Measurements from ENCODE around the gene CEP41.

The CEP41 gene

DNA sequence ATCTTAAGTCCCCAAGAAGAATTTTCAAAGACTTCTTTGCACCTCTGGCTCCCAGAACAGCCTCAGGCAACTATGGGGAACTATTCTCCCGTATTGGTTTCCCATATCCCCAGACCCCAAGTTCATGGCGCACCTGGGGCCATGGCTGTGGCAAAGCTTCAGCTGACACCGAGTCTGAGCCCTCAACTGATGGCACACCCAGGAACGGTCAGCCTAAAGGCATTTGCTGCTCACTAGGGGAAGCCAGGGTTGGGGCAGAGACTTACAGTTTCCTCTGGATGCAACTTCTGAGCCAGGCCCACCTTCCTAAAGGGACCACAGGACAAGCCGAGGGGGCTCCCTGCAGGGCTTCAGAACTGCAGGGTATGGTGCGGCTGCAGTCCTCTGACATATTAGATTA is 74.3 kb downstream of the CEP41 start:
- DNase-seq, result no peak

DNA sequence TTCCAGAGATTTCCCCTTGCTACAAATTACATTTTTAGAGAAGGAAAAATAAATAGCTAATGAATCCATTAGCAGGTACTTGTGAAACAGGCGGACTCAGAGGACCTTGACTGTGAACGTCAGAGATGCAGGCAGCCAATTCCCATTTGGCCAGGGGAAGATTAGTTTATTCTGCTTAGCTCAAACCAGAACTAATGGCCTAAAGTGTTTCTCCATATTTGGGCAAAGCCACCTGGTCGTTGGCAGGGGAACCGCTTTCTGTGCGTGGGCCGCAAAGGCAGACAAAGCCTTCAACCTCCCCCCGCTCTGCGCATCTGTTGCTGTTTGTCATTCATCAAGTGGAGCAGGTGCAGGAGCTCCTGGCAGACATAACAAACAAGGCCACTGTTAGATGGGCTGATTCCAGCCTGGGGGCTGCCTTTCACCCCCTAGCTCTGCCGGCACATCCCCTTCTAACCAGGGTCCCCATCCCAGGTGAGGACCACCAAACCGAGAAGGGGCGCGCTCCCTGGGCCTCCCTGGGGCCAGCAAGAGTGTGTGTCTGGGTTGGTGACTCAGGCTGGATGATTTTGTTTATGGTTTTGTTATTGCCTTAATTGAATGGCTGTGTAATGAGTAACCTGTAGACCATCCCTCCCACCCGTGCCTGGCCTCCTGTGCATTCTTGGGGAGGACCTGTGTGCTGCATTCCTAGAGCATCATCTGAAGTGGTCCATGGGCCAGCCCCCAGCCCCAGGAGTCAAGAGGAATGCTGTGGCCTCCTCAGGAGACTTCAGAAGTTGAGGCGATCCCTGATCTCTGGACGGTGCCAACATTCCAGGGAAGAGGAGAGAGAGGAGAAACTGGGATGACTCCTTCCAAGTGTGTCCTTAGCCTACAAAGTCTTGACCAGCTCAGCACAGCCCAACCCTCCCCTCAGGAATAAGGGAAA is 75.0 kb downstream of the CEP41 start:
- peak in 1 of 2 donors; percentile 14 for DNase-seq

DNA sequence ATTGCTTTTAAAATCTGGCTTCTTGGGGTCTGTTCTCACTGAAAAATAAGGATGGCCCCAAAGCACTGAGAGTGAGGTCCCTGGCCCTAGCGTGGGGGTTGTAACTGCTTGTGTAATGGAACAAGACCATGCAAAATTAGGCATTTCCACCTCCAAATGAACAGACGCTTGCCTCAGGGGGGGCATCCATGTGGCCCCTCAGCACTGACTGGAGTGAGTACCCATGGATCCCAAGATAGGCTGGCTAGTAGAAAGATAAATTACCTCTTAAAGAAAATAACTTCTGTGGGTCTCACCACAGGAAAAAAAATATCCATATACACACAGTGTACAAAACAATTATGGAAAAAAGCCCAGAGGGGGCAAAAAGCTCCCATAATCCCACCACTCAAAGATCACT is 75.7 kb downstream of the CEP41 start:
- DNase-seq, result no peak

DNA sequence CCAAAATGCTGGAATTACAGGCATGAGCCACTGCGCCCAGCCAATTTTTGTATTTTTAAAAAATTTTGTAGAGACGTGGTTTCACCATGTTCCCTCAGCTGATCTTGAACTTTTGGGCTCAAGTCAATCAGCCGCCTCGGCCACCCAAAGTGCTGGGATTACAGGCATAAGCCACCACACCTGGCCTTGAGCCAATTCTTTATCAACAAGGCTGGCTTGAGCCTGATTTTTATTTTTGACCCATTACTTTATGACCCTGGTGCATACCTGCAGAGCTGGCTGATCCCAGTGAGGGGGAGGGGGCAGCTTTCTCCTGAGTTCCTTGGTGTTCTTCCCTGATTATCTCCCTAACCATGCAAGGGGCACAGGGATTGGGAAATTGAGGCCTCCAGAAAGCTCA is 76.4 kb downstream of the CEP41 start:
- DNase-seq, result no peak

DNA sequence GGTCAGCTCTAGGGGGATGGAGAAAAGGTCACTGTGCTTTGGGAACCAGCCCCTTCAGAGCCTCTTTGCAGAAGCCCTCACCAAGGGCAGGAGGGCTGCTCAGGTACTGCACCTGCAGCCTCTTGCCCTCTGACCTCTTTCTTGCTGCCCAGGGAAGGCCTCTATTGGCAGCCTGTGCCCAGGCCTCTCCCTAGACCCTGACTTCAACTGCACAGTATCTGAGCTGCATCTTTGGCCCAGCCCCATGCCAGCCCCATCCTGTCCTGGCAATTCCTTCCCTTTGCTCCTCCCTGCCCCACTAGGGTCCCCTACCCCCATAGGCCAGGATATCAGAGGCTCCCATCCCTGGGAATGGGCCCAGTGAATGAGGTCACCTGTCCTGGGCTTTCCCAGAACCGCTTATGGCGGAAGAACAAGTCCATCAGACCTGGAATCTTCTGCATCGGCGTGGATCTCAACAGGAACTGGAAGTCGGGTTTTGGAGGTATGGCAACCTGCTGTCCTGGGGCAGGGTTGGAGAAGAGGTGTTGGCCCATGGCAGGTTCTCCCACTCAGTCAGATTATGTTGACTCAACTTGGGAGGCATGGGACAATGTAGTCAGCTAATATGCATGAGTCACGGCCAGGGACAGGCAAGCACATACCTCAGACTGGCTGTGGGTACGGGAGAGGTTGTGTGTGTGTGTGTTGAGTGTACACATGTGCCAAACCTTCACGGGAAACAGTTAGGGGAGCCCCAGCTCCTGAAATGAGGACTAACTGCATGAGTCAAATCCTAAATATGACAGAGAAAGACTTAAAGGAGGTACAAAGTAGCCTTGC is 77.6 kb downstream of the CEP41 start:
- DNase-seq, result no peak

DNA sequence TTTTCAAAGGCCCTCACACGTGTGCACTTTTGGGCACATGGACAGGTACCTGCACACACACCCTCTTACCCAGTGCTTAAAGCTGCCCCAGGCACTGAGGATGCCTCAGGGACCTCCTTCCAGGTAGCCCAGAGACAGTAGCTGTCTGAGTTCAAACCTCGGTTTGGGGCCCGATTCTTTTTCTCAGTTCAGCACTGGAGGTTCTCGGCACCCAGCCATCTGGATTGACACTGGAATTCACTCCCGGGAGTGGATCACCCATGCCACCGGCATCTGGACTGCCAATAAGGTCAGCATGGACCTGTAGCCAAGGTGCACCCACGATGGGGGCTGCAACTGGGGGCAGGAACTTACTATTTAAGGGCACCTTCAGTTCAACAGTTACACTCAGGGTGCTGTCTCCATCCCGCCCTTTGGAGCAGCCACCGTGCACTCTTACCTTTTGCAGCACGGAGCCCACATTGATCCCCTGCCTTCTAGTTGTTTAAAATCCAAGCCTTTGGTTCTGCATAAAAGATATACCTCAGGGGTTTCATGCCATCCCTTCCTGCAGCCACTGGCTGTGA is 78.5 kb downstream of the CEP41 start:
- no peak for DNase-seq

DNA sequence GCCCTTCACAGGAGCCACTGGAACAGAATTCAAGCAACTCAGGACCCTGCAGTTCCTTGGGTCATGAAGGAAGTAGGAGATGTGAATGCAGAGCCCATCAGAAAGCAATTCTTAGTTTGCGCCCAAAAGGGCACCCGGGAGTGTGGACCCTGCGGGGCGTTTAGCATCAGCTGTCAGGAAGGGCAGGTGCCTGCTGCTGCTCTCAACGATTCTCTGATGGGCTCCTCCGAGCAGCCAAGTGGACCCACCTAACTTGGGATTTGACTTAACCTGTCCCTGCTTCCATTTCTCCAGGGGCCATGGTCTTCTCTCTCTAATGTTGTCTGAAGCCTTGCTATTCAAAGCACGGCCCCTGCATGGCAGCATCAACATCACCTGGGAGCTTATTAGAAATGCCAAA is 79.1 kb downstream of the CEP41 start:
- no peak for DNase-seq

DNA sequence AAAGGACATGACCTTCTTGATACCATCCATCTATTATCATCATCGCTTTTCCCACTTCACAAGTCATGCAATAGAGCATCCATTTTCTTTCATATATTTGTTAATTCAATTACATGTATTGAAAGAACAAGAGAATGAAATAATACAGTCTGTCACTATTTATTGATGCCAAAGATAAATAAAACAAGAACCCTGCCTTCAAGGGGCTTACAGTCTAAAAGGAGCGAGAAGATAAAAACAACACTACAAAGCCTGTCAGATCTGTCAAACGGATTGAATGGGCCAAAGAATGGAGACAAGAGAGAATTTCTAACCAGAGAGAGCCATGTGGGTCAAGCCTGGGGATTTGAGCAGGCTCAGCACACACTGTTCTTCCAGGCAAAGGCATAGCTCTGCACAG is 80.3 kb downstream of the CEP41 start:
- DNase-seq, result no peak

DNA sequence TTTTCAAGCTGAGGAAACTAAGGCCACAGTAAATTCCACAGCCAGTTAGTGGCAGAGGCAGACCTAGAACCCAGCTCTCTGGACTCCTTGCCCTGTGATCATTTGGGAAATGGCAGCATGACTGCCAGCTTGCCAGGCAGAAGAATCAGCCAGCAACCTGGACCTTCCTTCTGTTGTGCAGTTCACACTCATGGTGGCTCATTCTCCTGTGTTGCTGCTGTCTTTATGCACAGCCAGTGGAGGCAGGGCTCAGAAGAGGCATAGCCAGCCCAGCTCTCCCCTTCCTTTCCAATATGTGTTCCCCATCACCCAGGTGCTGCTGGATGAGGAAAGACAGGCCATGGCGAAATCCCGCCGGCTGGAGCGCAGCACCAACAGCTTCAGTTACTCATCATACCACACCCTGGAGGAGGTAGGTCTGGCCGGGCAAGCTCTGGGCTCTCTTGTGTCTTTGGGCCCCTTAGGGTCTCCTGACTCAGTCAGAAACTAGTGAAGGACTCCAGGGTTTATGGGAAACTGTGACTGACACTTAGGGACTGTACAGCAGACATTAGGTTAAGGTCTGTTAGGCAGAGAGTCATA is 81.4 kb downstream of the CEP41 start:
- no peak for DNase-seq

DNA sequence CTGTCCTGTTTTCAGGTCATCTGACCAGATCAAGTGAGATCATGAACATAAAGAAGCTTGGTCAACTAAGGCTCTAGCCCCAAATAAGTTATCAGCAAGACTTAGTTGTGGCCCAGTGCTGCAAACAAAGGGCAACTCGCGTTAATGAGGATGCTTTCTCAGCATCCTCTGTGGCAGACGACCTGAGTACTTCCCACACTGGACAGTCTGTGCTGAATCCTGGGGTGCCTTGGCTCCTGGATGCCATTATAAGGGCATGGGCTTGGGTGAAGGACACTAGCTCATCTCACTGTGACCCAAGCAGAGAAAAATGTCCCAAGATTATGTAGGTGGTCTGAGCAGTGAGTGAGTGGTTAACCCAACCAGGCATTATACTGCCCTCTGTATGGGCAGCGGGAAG is 82.3 kb downstream of the CEP41 start:
- DNase-seq, result no peak

DNA sequence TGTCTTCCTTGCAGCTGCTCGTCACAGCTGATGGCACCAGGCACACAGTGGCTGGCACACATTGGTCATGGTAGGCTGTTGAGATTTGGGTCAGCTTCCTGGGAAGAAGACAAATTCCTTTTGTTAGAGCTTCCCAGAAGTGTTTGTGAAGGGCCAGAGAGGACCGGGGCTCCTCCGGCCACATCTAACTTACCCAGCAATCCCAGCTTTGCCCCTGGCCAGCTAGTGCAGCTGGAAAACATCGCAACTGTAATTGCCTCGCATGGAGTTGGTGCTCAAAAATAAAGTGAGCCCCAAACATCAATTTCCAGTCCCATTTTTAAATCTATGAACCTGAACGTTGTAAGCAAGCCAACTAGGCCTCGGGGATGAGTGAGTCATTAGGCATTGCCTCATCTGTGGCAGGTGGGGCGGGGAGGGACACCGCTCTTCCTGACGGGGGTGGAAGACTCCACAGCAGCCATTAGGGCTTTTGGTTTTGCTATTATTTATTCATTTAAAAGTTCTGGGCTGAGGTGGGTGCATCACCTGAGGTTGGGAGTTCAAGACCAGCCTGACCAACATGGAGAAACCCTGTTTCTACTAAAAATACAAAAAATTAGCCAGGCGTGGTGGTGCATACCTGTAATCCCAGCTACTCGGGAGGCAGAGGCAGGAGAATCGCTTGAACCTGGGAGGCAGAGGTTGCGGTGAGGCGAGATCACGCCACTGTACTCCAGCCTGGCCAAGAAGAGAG is 83.8 kb downstream of the CEP41 start:
- DNase-seq, result no peak

DNA sequence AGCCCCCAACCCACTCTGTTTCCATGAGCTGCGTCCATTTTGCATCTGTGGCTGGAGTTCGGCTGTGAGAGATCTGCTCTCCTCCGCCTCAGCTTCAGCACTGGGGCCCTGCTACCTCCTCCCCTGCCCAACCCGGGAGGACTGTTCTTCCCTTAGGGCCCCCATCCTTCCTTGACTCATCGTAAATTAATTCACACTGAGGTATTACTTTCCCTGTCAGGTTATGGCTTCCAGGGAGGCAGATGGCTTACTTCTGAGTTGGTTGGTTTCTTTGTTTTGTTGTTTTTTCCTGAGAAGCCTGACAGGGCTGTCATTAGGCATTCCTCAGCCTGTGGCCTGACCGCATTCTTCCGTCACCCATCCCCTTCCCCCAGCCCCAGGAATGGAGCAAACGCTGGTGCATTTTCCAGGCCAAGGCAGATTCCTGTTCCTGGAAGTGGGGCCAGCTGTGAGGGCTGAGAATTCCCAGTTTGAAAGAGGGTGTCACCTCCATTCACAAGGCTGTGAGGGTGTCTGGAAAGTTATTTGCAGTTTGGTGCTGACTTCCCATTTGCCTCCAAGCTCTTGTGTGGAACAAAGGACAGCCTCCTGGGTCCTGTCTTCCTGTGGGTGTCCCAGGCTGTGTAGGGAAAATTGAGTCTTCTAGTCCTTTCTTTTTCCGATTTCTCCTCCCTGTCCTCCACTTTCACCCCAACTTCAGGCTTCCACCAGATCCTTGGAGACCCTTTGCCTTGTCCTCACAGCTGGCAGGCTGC is 84.5 kb downstream of the CEP41 start:
- no peak for DNase-seq

DNA sequence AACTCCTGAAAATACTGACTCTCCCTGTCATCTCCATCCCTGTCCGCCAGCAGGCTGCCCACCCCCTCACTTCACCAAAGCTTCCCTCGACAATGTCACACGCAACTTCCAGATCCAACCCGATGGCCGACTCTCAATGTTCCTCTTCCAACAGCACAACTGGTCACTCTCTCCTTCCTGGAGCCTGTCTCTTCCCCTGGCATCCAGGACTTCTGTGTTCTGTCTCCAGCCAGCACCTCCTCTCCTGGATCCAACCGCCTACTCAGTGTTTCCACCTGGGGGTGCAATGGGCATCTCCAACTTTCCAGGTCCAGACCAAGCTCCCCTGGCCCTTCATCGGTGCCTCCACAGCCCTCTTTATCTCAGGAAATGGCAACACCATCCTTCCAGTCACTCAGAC is 87.6 kb downstream of the CEP41 start:
- DNase-seq, result no peak

DNA sequence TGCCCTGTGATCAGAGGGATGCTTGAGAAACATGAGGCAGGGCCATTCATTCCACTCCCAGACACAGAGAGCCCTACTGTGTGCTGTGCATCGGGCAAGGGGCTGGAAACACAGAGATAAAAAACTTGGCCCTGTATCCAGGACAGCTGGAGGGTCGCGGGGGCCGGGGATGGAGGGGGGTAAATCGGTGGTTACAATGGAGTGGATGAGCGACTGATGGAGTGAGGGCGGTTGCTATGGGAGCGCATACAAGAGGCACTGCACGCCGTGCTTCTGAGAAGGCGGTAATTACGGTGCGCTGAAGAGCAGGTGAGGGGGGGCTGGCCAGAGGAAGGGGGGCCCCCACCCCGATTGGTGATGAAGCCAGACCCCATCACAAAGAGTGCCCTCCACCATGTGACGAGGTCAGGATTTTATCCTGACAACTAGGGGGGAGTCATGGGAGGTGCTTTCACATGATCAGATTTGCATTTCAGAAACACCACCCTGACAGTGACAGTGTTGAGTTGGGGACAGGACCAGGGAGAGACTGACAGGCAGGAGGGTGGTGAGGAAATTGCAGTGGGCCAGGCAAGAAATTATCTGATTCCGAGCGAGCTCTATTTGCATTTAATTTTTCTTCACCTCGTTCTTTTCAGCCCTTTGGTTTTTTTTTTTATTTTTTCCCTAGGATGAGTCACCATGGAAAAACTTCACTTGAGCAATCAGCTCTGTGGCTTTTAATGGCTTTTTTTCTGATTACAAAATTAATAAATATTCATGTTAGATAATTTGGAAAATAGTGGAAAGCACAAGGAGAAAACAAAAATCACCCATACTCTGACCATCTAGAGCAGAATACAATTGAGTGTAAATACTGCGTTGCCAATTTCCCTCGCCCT is 88.4 kb downstream of the CEP41 start:
- no peak for DNase-seq

DNA sequence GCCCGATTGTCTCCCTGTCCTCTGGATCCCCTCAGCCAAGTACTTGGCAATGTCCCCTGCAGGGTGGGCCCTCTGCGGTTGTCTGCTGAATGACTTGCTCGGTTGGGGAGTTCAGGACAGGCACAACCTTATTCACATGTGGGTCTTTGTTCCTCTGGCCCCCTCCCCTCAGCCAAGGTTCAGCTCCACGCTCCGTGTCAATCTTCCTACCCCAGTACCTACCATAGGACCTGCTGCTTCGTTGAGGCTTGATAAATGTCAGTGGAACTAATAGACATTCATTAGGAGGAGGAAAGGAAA is 89.1 kb downstream of the CEP41 start:
- no peak for DNase-seq

DNA sequence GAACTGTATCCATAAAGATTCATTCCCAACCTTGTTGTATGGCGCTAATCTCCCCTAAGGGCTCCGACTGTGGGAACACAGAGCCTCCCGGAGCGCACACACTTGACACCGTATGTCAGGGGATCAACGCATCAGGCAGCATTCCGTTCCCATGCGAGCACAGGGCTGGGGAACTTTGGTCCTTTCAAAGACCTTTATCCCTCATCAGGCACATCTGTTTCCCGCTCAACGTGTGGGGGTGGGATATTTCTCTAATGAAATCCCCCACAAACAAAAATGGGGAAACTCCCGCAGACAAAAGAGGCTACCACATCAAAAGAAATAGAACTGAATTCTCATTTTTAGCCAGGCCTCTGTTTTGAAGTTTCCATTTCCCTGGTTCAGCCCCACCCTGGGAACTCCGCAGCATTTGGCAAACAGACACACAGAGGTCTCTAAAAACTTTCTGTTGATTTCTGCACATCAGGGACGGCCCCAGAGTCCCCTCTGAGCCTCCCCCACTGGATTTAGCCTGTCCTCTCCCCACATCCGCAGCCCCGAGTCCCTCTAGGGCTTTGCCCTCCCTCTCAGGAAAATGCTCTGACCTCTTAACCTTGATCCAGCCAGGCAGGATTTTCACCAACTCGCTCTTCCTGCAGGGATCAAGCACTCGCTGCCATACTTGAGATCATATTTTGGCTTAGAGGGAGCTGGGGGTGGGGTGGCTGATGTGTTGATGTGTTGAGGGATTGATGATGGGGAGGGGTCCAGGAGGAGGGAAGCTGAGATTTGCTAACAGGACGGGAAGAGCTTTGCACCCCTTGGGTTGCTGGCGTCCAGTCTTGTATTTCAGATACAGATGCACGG is 89.6 kb downstream of the CEP41 start:
- DNase-seq, result no peak

DNA sequence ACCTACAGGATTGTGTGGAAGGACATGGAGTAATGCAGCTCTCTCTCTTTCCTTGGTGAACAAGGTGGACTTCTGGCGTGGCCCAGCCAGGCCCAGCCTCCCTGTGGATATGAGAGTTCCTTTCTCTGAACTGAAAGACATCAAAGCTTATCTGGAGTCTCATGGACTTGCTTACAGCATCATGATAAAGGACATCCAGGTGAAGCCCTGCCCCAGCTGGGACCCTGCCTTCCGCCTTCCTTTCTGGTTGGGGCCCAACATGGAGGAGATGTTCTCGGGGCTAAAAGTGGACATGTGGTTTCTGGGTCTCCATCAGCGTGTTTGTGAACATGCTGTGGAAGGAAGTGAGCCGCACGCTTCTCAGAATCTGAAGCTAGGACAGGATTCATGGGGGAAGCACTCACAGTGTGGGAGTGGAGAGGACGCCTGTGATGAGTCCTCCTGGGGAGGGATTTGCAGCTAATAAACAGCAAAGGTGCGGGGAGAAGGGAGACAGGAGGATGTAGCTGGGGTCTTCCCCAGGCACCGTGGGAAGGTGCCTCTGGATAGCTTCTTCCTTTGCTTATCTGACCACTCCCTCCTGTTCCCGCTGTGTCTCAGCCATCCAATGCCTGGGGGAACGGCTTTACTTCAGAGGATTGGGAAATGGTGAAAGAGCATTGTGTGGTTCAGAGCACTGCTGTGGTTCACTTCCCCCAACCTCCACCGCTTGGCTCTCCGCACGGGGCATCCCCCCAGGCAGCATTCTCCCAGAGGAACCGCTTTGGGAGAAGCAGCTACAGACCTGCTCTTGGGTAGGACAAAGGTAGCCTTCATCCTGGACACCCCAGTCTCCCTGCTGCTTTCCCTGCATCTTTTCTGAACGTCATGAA is 90.7 kb downstream of the CEP41 start:
- no peak for DNase-seq

DNA sequence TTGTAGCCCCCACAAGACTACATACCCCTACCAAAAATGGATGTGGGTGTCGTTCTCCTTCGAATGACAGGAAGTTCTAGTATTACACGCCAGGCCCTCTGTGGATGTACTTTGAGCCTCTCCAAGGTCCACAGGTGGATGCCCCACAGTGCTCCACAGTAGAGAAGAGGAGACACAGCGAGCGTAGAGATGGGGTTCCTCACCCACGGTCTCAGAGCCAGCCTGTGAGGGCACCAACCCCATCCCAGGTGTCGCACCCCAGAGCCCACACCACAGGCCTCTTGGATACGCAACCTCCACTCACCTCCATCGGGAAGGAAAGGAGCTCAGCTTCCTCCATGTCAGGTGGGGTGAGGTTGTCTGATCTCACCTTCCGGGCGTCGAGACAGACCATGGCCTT is 93.9 kb downstream of the CEP41 start:
- DNase-seq, result no peak

All from CD4-positive, alpha-beta T cell treated with Interferon alpha-2 for 1 hour (primary cell).